ENCODE results near the gene ATF4. TPM values are rescaled to one million over a fixed set of nuclear protein-coding genes. Genes with fewer than 3 reads are reported as not detected.

Gene ATF4
- total and polyA plus RNA-seq, 2 of the 13 experiments (the other 11 are each of a cell fraction or from before 2014, with no cell fraction given), result 486 to 1,297 TPM

DNA sequence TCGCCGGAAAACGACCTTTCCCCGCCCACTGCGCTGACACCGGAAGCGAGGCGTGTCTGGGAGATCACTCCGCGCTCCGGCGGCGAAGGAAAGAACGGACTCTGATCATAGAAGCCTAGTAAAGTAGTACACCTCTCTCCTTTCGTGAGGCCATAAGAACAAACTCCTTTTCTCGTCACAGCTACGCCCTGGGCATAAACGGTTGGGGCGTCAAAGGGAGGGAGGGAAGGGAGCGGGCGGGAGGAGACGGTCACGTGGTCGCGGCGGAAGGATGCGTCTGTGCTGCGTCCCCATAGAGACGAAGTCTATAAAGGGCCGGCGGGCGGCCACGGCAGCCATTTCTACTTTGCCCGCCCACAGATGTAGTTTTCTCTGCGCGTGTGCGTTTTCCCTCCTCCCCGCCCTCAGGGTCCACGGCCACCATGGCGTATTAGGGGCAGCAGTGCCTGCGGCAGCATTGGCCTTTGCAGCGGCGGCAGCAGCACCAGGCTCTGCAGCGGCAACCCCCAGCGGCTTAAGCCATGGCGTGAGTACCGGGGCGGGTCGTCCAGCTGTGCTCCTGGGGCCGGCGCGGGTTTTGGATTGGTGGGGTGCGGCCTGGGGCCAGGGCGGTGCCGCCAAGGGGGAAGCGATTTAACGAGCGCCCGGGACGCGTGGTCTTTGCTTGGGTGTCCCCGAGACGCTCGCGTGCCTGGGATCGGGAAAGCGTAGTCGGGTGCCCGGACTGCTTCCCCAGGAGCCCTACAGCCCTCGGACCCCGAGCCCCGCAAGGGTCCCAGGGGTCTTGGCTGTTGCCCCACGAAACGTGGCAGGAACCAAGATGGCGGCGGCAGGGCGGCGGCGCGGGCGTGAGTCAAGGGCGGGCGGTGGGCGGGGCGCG lies at the start of gene ATF4 (continued):
- TF ChIP-seq, protein P1, sequence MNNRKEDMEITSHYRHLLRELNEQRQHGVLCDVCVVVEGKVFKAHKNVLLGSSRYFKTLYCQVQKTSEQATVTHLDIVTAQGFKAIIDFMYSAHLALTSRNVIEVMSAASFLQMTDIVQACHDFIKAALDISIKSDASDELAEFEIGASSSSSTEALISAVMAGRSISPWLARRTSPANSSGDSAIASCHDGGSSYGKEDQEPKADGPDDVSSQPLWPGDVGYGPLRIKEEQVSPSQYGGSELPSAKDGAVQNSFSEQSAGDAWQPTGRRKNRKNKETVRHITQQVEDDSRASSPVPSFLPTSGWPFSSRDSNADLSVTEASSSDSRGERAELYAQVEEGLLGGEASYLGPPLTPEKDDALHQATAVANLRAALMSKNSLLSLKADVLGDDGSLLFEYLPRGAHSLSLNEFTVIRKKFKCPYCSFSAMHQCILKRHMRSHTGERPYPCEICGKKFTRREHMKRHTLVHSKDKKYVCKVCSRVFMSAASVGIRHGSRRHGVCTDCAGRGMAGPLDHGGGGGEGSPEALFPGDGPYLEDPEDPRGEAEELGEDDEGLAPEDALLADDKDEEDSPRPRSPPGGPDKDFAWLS (CRISPR knock-in tag; IDR thresholded peaks at IDR 0.05; ENCODE audit: borderline replicate concordance), result 0 out of 2 replicates have a peak, but pooled peaks have one; percentile 37
- no peak for TF ChIP-seq NR2F6 (IDR thresholded peaks at IDR 0.05)
- TF ChIP-seq NR2F6 (CRISPR knock-in tag; IDR thresholded peaks at IDR 0.05), result no peak
- TF ChIP-seq ELF3 (CRISPR knock-in tag; IDR thresholded peaks at IDR 0.05), result peak; percentile 35
- peak; percentile 70; the same call in 1 of the 2 replicates for TF ChIP-seq ZSCAN21 (CRISPR knock-in tag; IDR thresholded peaks at IDR 0.05; ENCODE audit: borderline replicate concordance)
- TF ChIP-seq AGO2 (optimal IDR thresholded peaks at IDR 0.05; ENCODE audit: low read depth, low read length), result peak; percentile 99
- peak; percentile 28; the same call in 1 of the 2 replicates for TF ChIP-seq ZBTB8A (CRISPR knock-in tag; IDR thresholded peaks at IDR 0.05; ENCODE audit: borderline replicate concordance, low read depth)
- peak; percentile 91 for TF ChIP-seq ZNF772 (CRISPR knock-in tag; IDR thresholded peaks at IDR 0.05)
- TF ChIP-seq HOXA9 (CRISPR knock-in tag; IDR thresholded peaks at IDR 0.05; ENCODE audit: borderline replicate concordance), result peak; percentile 87; the same call in 1 of the 2 replicates
- peak; percentile 77 for TF ChIP-seq KAT8 (CRISPR knock-in tag; IDR thresholded peaks at IDR 0.05)
- TF ChIP-seq CENPT (CRISPR knock-in tag; IDR thresholded peaks at IDR 0.05; ENCODE audit: low read depth), result no peak
- peak; percentile 94 for TF ChIP-seq POLR2AphosphoS2 (IDR thresholded peaks at IDR 0.05; ENCODE audit: low read depth, low read length)
- TF ChIP-seq HNRNPH1 (optimal IDR thresholded peaks at IDR 0.05; ENCODE audit: low read depth, low read length), result no peak
- peak; percentile 70; the same call in 1 of the 2 replicates for TF ChIP-seq MEIS2 (CRISPR knock-in tag; IDR thresholded peaks at IDR 0.05)
- TF ChIP-seq, protein P2, sequence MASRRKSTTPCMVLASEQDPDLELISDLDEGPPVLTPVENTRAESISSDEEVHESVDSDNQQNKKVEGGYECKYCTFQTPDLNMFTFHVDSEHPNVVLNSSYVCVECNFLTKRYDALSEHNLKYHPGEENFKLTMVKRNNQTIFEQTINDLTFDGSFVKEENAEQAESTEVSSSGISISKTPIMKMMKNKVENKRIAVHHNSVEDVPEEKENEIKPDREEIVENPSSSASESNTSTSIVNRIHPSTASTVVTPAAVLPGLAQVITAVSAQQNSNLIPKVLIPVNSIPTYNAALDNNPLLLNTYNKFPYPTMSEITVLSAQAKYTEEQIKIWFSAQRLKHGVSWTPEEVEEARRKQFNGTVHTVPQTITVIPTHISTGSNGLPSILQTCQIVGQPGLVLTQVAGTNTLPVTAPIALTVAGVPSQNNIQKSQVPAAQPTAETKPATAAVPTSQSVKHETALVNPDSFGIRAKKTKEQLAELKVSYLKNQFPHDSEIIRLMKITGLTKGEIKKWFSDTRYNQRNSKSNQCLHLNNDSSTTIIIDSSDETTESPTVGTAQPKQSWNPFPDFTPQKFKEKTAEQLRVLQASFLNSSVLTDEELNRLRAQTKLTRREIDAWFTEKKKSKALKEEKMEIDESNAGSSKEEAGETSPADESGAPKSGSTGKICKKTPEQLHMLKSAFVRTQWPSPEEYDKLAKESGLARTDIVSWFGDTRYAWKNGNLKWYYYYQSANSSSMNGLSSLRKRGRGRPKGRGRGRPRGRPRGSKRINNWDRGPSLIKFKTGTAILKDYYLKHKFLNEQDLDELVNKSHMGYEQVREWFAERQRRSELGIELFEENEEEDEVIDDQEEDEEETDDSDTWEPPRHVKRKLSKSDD (CRISPR knock-in tag; IDR thresholded peaks at IDR 0.05; ENCODE audit: low read depth), result 0 out of 2 replicates have a peak, but pooled peaks have one; percentile 50
- TF ChIP-seq ZMYM4 (CRISPR knock-in tag; IDR thresholded peaks at IDR 0.05), result peak; percentile 68; the same call in 1 of the 2 replicates
- TF ChIP-seq ZFP90 (CRISPR knock-in tag; IDR thresholded peaks at IDR 0.05; ENCODE audit: borderline replicate concordance), result peak; percentile 82
- TF ChIP-seq ZNF10 (CRISPR knock-in tag; IDR thresholded peaks at IDR 0.05; ENCODE audit: borderline replicate concordance, low read depth), result 0 out of 2 replicates have a peak, but pooled peaks have one; percentile 63
- peak; percentile 40; the same call in 1 of the 2 replicates for TF ChIP-seq SMAD9 (CRISPR knock-in tag; IDR thresholded peaks at IDR 0.05)
- TF ChIP-seq, protein P3, sequence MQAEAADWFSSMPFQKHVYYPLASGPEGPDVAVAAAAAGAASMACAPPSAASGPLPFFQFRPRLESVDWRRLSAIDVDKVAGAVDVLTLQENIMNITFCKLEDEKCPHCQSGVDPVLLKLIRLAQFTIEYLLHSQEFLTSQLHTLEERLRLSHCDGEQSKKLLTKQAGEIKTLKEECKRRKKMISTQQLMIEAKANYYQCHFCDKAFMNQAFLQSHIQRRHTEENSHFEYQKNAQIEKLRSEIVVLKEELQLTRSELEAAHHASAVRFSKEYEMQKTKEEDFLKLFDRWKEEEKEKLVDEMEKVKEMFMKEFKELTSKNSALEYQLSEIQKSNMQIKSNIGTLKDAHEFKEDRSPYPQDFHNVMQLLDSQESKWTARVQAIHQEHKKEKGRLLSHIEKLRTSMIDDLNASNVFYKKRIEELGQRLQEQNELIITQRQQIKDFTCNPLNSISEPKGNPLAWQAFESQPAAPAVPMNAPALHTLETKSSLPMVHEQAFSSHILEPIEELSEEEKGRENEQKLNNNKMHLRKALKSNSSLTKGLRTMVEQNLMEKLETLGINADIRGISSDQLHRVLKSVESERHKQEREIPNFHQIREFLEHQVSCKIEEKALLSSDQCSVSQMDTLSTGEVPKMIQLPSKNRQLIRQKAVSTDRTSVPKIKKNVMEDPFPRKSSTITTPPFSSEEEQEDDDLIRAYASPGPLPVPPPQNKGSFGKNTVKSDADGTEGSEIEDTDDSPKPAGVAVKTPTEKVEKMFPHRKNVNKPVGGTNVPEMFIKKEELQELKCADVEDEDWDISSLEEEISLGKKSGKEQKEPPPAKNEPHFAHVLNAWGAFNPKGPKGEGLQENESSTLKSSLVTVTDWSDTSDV (CRISPR knock-in tag; IDR thresholded peaks at IDR 0.05), result peak; percentile 86; the same call in 1 of the 2 replicates
- TF ChIP-seq RAD51 (IDR thresholded peaks at IDR 0.05; ENCODE audit: borderline replicate concordance), result peak; percentile 95
- peak; percentile 41; the same call in 1 of the 2 replicates for TF ChIP-seq REPIN1 (CRISPR knock-in tag; IDR thresholded peaks at IDR 0.05; ENCODE audit: borderline replicate concordance, low read depth)

Measured in HepG2 (cell line).